MCF 10A (cell line): ENCODE measurements around the gene ZNF646. TPM values are rescaled to one million over a fixed set of nuclear protein-coding genes. Genes with fewer than 3 reads are reported as not detected.

ENCODE experiments used
- BruUV-seq: library from RNA; stranded (reverse); fragments of 400-500 nt; replicated peaks from 2 replicates; lab custom pipeline; 2021; lab: Mats Ljungman, UMichigan
- CTCF ChIA-PET: fragments of 300-600 bp; sonication (Branson Sonifier 250); formaldehyde crosslinking; extraction: SDS; loops from one replicate; lab custom pipeline; 2021; ENCODE audit warnings: antibody characterized with exemption, inconsistent platforms; lab: Yijun Ruan, JAX
- POLR2A ChIA-PET: fragments of 300-600, 350-650 bp; sonication (Branson Sonifier 250); formaldehyde crosslinking; extraction: SDS; loops from one replicate; lab custom pipeline; 2020; ENCODE audit warnings: antibody characterized with exemption, inconsistent platforms; lab: Yijun Ruan, JAX
- DNase-seq: peaks from one replicate; pipeline ENCODE4 v3.0.0-alpha.2; 2018; ENCODE audit not compliant: unreplicated experiment
- H3K27ac Mint-ChIP-seq: one replicate; pipeline ENCODE4 v1.8.0; 2022; ENCODE audit warnings: mild to moderate bottlenecking, low read depth, mixed read lengths; ENCODE audit not compliant: unreplicated experiment
- H3K27me3 Mint-ChIP-seq: one replicate; pipeline ENCODE4 v1.8.0; 2022; ENCODE audit warnings: mixed read lengths; ENCODE audit not compliant: insufficient read depth, unreplicated experiment
- H3K36me3 Mint-ChIP-seq: one replicate; pipeline ENCODE4 v1.8.0; 2022; ENCODE audit warnings: mild to moderate bottlenecking, moderate library complexity, mixed read lengths; ENCODE audit not compliant: insufficient read depth, unreplicated experiment
- H3K4me1 Mint-ChIP-seq: one replicate; pipeline ENCODE4 v1.8.0; 2022; ENCODE audit warnings: mixed read lengths; ENCODE audit not compliant: insufficient read depth, unreplicated experiment
- H3K4me3 Mint-ChIP-seq: one replicate; pipeline ENCODE4 v1.8.0; 2022; ENCODE audit warnings: mild to moderate bottlenecking, moderate library complexity, mixed read lengths; ENCODE audit not compliant: unreplicated experiment
- H3K9me3 Mint-ChIP-seq: one replicate; pipeline ENCODE4 v1.8.0; 2022; ENCODE audit warnings: mixed read lengths; ENCODE audit not compliant: unreplicated experiment
- intact Hi-C: fragments of 100-400 bp; cut with micrococcal nuclease; formaldehyde crosslinking; loops from 2 replicates; pipeline ENCODE4 v1.14.1; 2022
- total RNA-seq: library from RNA; stranded (reverse); gene quantifications from 2 replicates; pipeline ENCODE4 v1.2.3, GENCODE V29; 2022
- TF ChIP-seq, protein P1 (sequence below): fragments of 200-600 bp; IDR thresholded peaks from one replicate; pipeline ENCODE4 v1.8.0; 2022; ENCODE audit warnings: antibody characterized with exemption, mild to moderate bottlenecking; ENCODE audit not compliant: unreplicated experiment

ZNF646 gene
- total RNA-seq, 1 experiment from 2014 or later = 12.6 TPM

DNA sequence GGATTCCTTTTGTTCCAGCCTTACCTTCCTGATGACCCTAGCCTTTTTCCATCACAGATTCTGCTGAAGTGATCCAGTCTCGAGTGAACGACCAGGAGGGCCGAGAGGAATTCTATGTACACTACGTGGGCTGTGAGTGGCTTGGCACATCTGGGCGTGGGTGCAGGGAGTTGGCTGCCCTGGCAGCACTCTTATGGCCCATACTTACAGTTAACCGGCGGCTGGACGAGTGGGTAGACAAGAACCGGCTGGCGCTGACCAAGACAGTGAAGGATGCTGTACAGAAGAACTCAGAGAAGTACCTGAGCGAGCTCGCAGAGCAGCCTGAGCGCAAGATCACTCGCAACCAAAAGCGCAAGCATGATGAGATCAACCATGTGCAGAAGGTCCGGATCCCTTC is 45.9 kb downstream of the ZNF646 start:
- CTCF ChIA-PET = interaction anchor here (0.7 to 2.7 kb wide), 4 partner anchors 9 to 323 kb away, joined by 3 to 25 read pairs (median 4); partner anchors contain the start of gene ZNF843
- Mint-ChIP-seq H3K4me1 (peaks cover 11% of the 10 kb centered on the region), H3K4me3 (no peak overlapping the region), H3K27ac (peak overlapping the region; percentile 94), H3K27me3 (no peaks in the 10 kb centered on the region), H3K36me3 (peaks cover 67% of the 10 kb centered on the region), H3K9me3 (no peaks in the 10 kb centered on the region)
- intact Hi-C loops = no loop called here
- POLR2A ChIA-PET = interaction anchor here (3.9 to 7.5 kb wide), 2 partner anchors 14 to 26 kb away, joined by 44 to 201 read pairs; partner anchors contain the start of genes PRSS8 and VKORC1
- no TSS peak for BruUV-seq
- no peak for DNase-seq
- TF ChIP-seq, protein P1, sequence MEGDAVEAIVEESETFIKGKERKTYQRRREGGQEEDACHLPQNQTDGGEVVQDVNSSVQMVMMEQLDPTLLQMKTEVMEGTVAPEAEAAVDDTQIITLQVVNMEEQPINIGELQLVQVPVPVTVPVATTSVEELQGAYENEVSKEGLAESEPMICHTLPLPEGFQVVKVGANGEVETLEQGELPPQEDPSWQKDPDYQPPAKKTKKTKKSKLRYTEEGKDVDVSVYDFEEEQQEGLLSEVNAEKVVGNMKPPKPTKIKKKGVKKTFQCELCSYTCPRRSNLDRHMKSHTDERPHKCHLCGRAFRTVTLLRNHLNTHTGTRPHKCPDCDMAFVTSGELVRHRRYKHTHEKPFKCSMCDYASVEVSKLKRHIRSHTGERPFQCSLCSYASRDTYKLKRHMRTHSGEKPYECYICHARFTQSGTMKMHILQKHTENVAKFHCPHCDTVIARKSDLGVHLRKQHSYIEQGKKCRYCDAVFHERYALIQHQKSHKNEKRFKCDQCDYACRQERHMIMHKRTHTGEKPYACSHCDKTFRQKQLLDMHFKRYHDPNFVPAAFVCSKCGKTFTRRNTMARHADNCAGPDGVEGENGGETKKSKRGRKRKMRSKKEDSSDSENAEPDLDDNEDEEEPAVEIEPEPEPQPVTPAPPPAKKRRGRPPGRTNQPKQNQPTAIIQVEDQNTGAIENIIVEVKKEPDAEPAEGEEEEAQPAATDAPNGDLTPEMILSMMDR = no peak

DNA sequence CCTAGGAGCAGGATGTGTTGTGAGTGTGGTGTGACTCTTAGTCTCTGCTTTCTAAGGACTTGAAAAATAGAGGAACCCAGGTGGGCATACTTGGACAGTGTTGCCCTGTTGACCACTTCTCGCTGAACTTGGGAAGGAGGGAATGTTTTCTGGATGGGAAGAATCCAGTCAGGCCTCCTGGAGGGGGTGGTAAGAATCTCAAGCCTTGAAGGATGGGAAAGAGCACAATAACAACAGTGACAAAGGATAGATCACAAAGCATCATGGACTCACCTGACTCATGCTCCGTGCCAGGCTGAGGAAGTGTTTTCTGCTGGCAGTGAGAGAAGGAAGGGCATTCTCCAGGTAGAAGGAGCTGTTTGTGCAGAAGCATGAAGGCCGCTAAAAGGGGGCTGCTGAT is 51.6 kb downstream of the ZNF646 start:
- no TSS peak for BruUV-seq
- DNase-seq = no peak
- Mint-ChIP-seq H3K4me3 (no peak overlapping the region), H3K9me3 (no peaks in the 10 kb centered on the region), H3K27me3 (no peaks in the 10 kb centered on the region), H3K36me3 (peaks cover 51% of the 10 kb centered on the region), H3K27ac (no peak overlapping the region), H3K4me1 (no peaks in the 10 kb centered on the region)
- intact Hi-C loops = no loop called here
- TF ChIP-seq, protein P1 = no peak
- ChIA-PET CTCF (interaction anchor here (0.9 kb wide), 1 partner anchor 13 kb away, joined by 3 read pairs; no protein-coding TSS in a partner anchor), POLR2A (interaction anchor here (1.8 to 1.9 kb wide), 2 partner anchors 9 kb away, joined by 6 read pairs; partner anchors contain the start of genes KAT8 and PRSS8)

- intact Hi-C loops = no loop called here
- BruUV-seq = no TSS peak
- no peaks in the 10 kb centered on the region for H3K9me3 Mint-ChIP-seq
- CTCF ChIA-PET = interaction anchor here (0.6 to 1.0 kb wide), 2 partner anchors 15 to 315 kb away, joined by 3 read pairs; partner anchors contain the start of gene ZNF843
- POLR2A ChIA-PET = interaction anchor here (0.7 to 1.9 kb wide), 3 partner anchors 9 to 54 kb away, joined by 3 to 6 read pairs (median 5); partner anchors contain the start of genes KAT8 and PRSS8
- no peaks in the 10 kb centered on the region for H3K27me3 Mint-ChIP-seq
- TF ChIP-seq, protein P1 = no peak
- no peak for DNase-seq
- H3K27ac Mint-ChIP-seq = peak overlapping the region; percentile 23
- H3K4me3 Mint-ChIP-seq = no peak overlapping the region
- H3K36me3 Mint-ChIP-seq = peaks cover 40% of the 10 kb centered on the region
- H3K4me1 Mint-ChIP-seq = no peaks in the 10 kb centered on the region
These were observed 53.0 kb downstream of the ZNF646 start for GRCh38 chr16:31127182-31127581.

GRCh38 chr16:31128711-31129567 is 54.7 kb downstream of the ZNF646 start:
- POLR2A ChIA-PET = interaction anchor here (0.7 to 12.0 kb wide), 3 partner anchors 10 to 14 kb away, joined by 3 to 201 read pairs (median 4); partner anchors contain the start of gene KAT8
- Mint-ChIP-seq H3K36me3 (peaks cover 38% of the 10 kb centered on the region), H3K27ac (no peak overlapping the region), H3K4me3 (no peak overlapping the region), H3K9me3 (no peaks in the 10 kb centered on the region), H3K4me1 (peaks cover 8% of the 10 kb centered on the region), H3K27me3 (no peaks in the 10 kb centered on the region)
- intact Hi-C loops = no loop called here
- TF ChIP-seq, protein P1 = no peak
- no peak for DNase-seq
- no TSS peak for BruUV-seq
- CTCF ChIA-PET = interaction anchor here (0.5 to 1.8 kb wide), 4 partner anchors 8 to 171 kb away, joined by 3 to 4 read pairs (median 4); no protein-coding TSS in a partner anchor
